Heart left ventricle (tissue), 16 donors: ENCODE results near the gene CHP2. TPM values are rescaled to one million over a fixed set of nuclear protein-coding genes. Genes with fewer than 3 reads are reported as not detected.

Source experiments
- ATAC-seq, 4 donors: fragments of 200-7000 bp; cut with Tn5 transposase; one replicate each; pipeline ENCODE4 v1.9.1; 2020 to 2022; ENCODE audit warnings: moderate library complexity in 4 of 4, mild to moderate bottlenecking in 3 of 4, moderate number of reproducible peaks in 1 of 4
- DNase-seq, 5 donors: peaks; one replicate each; pipeline ENCODE4 v3.0.0-alpha.2; 2020
- H3K27ac ChIP-seq, 12 donors: fragments of 200-600 bp; sonication (generic) in 4 of 12; one replicate each; pipeline versions ENCODE4 v1.5.0 to v1.8.0; 2016 to 2022; ENCODE audit warnings: mild to moderate bottlenecking in 2 of 12
- H3K27me3 ChIP-seq, 9 donors: fragments of 200-600 bp; sonication (generic) in 2 of 9; one replicate each; pipeline versions ENCODE4 v1.5.1 to v1.8.0; 2016 to 2022; ENCODE audit warnings: mild to moderate bottlenecking in 3 of 9
- H3K36me3 ChIP-seq, 9 donors: fragments of 200-600 bp; sonication (generic) in 2 of 9; one replicate each; pipeline versions ENCODE4 v1.5.0 to v1.8.0; 2018 to 2022; ENCODE audit warnings: mild to moderate bottlenecking in 2 of 9
- H3K4me1 ChIP-seq, 12 donors: fragments of 200-600 bp; sonication (generic) in 4 of 12; one replicate each; pipeline versions ENCODE4 v1.5.0 to v1.8.0; 2016 to 2022; ENCODE audit warnings: mild to moderate bottlenecking in 3 of 12
- H3K4me3 ChIP-seq, 12 donors: fragments of 200-600 bp; sonication (generic) in 4 of 12; one replicate each; pipeline versions ENCODE4 v1.5.0 to v1.8.0; 2017 to 2022; ENCODE audit warnings: mild to moderate bottlenecking in 9 of 12, moderate library complexity in 4 of 12
- H3K9me3 ChIP-seq, 12 donors: fragments of 200-600 bp; sonication (generic) in 4 of 12; one replicate each; pipeline versions ENCODE4 v1.5.0 to v1.8.0; 2016 to 2022; ENCODE audit warnings: mild to moderate bottlenecking in 1 of 12
- CTCF ChIP-seq, 12 donors: fragments of 200-600 bp; sonication (generic) in 4 of 12; IDR thresholded peaks; one replicate each; pipeline versions ENCODE4 v1.5.0 to v1.8.0; 2018 to 2022; ENCODE audit warnings: antibody characterized with exemption in 12 of 12, mild to moderate bottlenecking in 5 of 12
- POLR2A ChIP-seq, 2 donors: fragments of 450-650 bp; IDR thresholded peaks; one replicate each; pipeline ENCODE4 v1.6.1; 2017; ENCODE audit warnings: antibody characterized with exemption in 2 of 2, mild to moderate bottlenecking in 2 of 2, moderate library complexity in 2 of 2
- WGBS, 4 donors: extraction: QIAGEN DNeasy Blood & Tissue Kit in 2 of 4; methylation state at CpG; one replicate each; pipeline versions ENCODE4 v1.1.5 to v1.1.7; 2013 to 2018; 5-methylcytosine and 5-hydroxymethylcytosine counted together
- intact Hi-C, 10 donors: fragments of 100-400 bp; cut with DNase I; formaldehyde crosslinking; loops; one replicate each; pipeline versions ENCODE4 v1.11.1 to v1.14.2; 2022
- polyA plus RNA-seq, 2 donors: library from polyadenylated mRNA; stranded (reverse); fragments of 200-250 nt; gene quantifications; one replicate each; pipeline ENCODE4 v1.2.3, GENCODE V29; 2013
- total RNA-seq, 9 donors: library from RNA; depleted of rRNA in 2 of 9; stranded (reverse); fragments of >200 nt in 2 of 9; fragmentation: NEBNext Ultra II Directional in 3 of 9; extraction: Animal tissue kit (Norgen Biotek cat#: 25700) in 3 of 9; gene quantifications; one replicate each; pipeline versions ENCODE4 v1.1.0 to v1.2.4, GENCODE V29; 2016 to 2023
- donor health status: ischemic (EF 13 %, LVEDD 7.1; RV severe dilation, severe dysfunction).
- donor health status: healthy with polysubstance abuse.
- donor health status: DM: no; HTN: yes; CAD: no.
- donor health status: DM: no; HTN: no; CAD: no.
- donor health status: ischemic (EF 25% LVEDD 6.9; RV normal size, moderate dysfunction).
- donor health status: ischemic (EF 25% LVEDD 5.7; RV mildly dilated, moderate dysfunction).
- donor health status: healthy.
- donor health status: DM: yes; HTN: yes; CAD: no.
- donor health status: ischemic (EF 35%, LVEDD 5.7; RV mildly dilated, moderate dysfunction).
- donor health status: nonischemic (EF 11% LVEDD 7.7; RV severe dilation, severe dysfunction).
- donor health status: DM: yes; HTN: yes; CAD: no.
- donor health status: PGD.
- donor health status: ischemic (EF 29% LVEDD 5.4; RV normal size, mild dysfunction).
- donor health status: nonischemic (EF 23%, LVEDD 6.1; RV moderate dilation, normal function).

The CHP2 gene
- total and polyA plus RNA-seq, 11 donors: 0.08 TPM; not detected in 10

- no peak for DNase-seq
- Histone ChIP-seq H3K27me3 (peaks cover 0 to 27% (median 0%) of the 10 kb centered on the region in 9 donors), H3K4me1 (no peaks in the 10 kb centered on the region), H3K4me3 (no peak overlapping the region), H3K27ac (no peak overlapping the region), H3K9me3 (no peaks in the 10 kb centered on the region), H3K36me3 (no peaks in the 10 kb centered on the region)
- ATAC-seq: no peak
- TF ChIP-seq POLR2A (IDR thresholded peaks at IDR 0.05) (no peak), CTCF (IDR thresholded peaks at IDR 0.05) (no peak)
- 72 to 84% (median 82%) methylated on average over 2 of the region's 2 CpGs for WGBS, 4 donors
- intact Hi-C loops: loop anchor here in 1 of 10 donors (10.0 kb wide), 1 partner anchor 708 kb away; no protein-coding TSS in a partner anchor
These were observed 42.1 kb downstream of the CHP2 start for GRCh38 chr16:23796941-23797340.

DNA sequence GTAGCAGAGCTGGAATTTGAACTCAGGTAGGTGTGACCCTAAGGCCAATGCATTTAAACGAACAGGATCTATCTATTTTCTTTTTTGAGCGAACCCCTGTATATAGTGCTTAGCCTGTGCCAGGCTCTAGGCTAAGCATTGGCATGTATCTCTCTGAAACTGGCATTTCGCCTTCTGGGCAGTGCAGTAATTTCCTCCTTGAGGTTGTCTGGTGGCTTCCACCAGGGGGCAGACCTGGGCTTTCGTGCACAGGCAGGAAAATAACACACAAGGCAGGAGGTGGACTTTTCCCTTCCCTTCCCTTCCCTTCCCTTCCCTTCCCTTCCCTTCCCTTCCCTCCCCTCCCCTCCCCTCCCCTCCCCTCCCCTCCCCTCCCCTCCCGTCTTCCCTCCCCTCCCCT, 46.6 kb downstream of the CHP2 start:
- Histone ChIP-seq H3K27me3 (peaks cover 0 to 32% (median 0%) of the 10 kb centered on the region in 9 donors), H3K4me1 (peaks cover 0 to 7% (median 0%) of the 10 kb centered on the region in 12 donors), H3K9me3 (no peaks in the 10 kb centered on the region), H3K27ac (no peak overlapping the region), H3K4me3 (no peak overlapping the region), H3K36me3 (no peaks in the 10 kb centered on the region)
- TF ChIP-seq CTCF (IDR thresholded peaks at IDR 0.05): peak; percentile 39 to 66 (median 54)
- no peak for TF ChIP-seq POLR2A (IDR thresholded peaks at IDR 0.05)
- intact Hi-C loops: loop anchor here (1.0 to 10.0 kb wide), 8 partner anchors 209 to 703 kb away; no protein-coding TSS in a partner anchor
- DNase-seq (peak; percentile 58 to 82 (median 67)), ATAC-seq (peak; percentile 64 to 90 (median 78))
- WGBS, 4 donors: 7 to 12% (median 9%) methylated on average over 4 to 5 of the region's 5 CpGs

- Histone ChIP-seq H3K4me1 (peaks cover 0 to 7% (median 0%) of the 10 kb centered on the region in 12 donors), H3K4me3 (no peak overlapping the region), H3K27me3 (peaks cover 0 to 32% (median 0%) of the 10 kb centered on the region in 9 donors), H3K36me3 (no peaks in the 10 kb centered on the region), H3K27ac (no peak overlapping the region), H3K9me3 (no peaks in the 10 kb centered on the region)
- 59 to 67% (median 65%) methylated on average over 2 of the region's 2 CpGs for WGBS, 4 donors
- no peak for ATAC-seq
- DNase-seq: no peak
- intact Hi-C loops: loop anchor here in 9 of 10 donors (2.0 to 10.0 kb wide), 7 partner anchors 210 to 702 kb away; no protein-coding TSS in a partner anchor
- TF ChIP-seq CTCF (IDR thresholded peaks at IDR 0.05) (no peak), POLR2A (IDR thresholded peaks at IDR 0.05) (no peak)
These were observed 48.0 kb downstream of the CHP2 start for GRCh38 chr16:23802776-23803175.

DNA sequence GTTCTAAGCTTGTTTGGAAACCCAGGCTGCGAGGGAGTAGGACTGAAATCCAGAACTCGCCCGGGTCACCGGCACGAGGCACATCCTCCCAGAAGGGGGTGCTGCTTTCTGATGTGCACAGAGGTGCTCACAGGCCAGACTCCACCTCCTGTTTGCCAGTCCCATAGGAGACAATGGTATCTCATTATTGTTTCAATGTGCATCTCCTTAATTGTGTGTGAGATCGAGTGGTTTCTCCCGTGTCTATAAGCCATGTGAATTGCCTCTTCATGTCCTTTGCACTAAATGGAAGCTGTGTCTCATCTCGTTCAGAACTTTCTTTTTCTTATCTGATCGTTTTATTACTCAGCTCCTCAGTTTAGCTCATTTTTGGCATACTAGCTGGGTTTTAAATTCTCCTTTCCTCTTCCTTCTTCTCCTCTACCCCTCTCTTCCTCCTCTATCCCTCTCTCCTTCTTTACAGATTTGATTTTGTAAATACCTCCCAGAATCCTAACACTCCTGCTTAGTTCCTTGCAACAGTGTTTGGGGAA, 48.8 kb downstream of the CHP2 start:
- ATAC-seq (peak in 2 of 4 donors; percentile 39 to 67), DNase-seq (peak; percentile 23 to 74 (median 40))
- Histone ChIP-seq H3K27ac (no peak overlapping the region), H3K36me3 (no peaks in the 10 kb centered on the region), H3K27me3 (peaks cover 0 to 38% (median 0%) of the 10 kb centered on the region in 9 donors), H3K4me3 (no peak overlapping the region), H3K4me1 (peaks cover 0 to 7% (median 0%) of the 10 kb centered on the region in 12 donors), H3K9me3 (no peaks in the 10 kb centered on the region)
- 7 to 15% (median 7%) methylated on average over 9 of the region's 9 CpGs for WGBS, 4 donors
- TF ChIP-seq CTCF (IDR thresholded peaks at IDR 0.05) (peak in 11 of 12 donors; percentile 11 to 44 (median 37)), POLR2A (IDR thresholded peaks at IDR 0.05) (no peak)
- intact Hi-C loops: loop anchor here in 9 of 10 donors (2.0 to 10.0 kb wide), 7 partner anchors 209 to 701 kb away; no protein-coding TSS in a partner anchor
